T-helper 1 cell treated with Interleukin-12 subunit alpha and Interleukin-12 subunit beta and Interleukin-4 antibody, amounts not matched to agents 30 μg/mL and 1 μg/mL, for 36 hours (primary cell): ENCODE measurements around the gene CCDC85B.

Experiments used
- H3K27ac Mint-ChIP-seq: one replicate; pipeline ENCODE4 v1.8.0; 2021; ENCODE audit warnings: mild to moderate bottlenecking, mixed read lengths
- H3K27me3 Mint-ChIP-seq: one replicate; pipeline ENCODE4 v1.8.0; 2021; ENCODE audit warnings: low read depth, mixed read lengths
- H3K36me3 Mint-ChIP-seq: one replicate; pipeline ENCODE4 v1.8.0; 2021; ENCODE audit warnings: low read depth, mixed read lengths
- H3K4me1 Mint-ChIP-seq: one replicate; pipeline ENCODE4 v1.8.0; 2021; ENCODE audit warnings: low read depth, mixed read lengths
- H3K4me3 Mint-ChIP-seq: one replicate; pipeline ENCODE4 v1.8.0; 2021; ENCODE audit warnings: mild to moderate bottlenecking, moderate library complexity, mixed read lengths
- H3K9me3 Mint-ChIP-seq: one replicate; pipeline ENCODE4 v1.8.0; 2021; ENCODE audit warnings: mixed read lengths

CCDC85B gene

DNA sequence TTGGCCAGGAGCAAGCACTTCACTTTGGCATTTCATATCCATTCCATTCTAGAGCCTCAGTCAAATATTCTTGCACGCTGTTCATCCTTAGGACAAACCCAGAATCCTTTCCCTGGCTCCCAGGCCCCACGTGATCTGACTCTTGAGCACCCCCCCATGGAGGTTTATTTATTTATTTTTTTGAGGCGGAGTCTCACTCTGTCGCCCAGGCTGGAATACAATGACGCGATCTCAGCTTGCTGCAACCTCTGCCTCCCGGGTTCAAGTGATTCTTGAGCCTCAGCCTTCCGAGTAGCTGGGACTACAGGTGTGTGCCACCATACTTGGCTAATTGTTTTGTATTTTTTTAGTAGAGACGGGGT is 42.1 kb downstream of the CCDC85B start:
- Mint-ChIP-seq H3K36me3 (peaks cover 1% of the 10 kb centered on the region), H3K27ac (no peak overlapping the region), H3K4me3 (no peak overlapping the region), H3K27me3 (peaks cover 4% of the 10 kb centered on the region), H3K9me3 (no peaks in the 10 kb centered on the region), H3K4me1 (peaks cover 23% of the 10 kb centered on the region)

DNA sequence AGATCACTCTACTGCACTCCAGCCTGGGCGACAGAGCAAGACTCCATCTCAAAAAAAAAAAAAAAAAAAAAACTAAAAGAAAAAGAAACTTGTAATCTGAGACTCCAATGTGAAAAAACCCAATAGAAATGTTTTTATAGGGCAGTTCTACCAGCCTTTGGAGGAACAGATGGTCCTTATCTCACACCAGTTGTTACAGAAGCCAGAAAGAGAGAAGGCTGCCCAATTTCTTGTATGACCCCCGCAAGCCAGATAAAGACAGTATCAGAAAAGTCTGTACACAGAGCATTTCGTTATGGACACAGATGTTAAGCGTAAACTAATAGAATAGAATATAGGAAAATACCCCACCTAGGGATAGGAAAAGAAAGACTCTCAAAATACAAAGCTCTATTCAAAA is 43.5 kb downstream of the CCDC85B start:
- Mint-ChIP-seq H3K27ac (no peak overlapping the region), H3K36me3 (no peaks in the 10 kb centered on the region), H3K27me3 (peaks cover 11% of the 10 kb centered on the region), H3K9me3 (no peaks in the 10 kb centered on the region), H3K4me3 (no peak overlapping the region), H3K4me1 (peaks cover 10% of the 10 kb centered on the region)

DNA sequence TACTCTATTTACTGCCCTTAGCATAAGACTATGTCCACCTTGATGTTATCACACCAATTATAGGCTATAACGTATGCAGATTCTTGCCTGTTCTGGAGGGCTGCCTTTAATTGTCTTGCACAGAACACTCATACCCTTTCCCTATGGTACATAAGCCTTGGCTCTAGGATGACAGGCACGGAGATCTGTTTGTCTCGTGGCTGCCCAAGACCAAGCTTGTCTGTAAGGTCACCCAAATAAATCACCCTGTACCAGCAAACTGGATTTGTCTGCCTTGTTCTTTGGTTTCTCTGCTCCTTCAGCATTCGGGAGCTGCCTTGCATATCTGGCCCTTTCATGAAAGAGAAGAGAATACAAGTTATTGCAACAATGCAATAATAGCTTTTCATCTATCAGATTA is 47.3 kb downstream of the CCDC85B start:
- Mint-ChIP-seq H3K27me3 (peaks cover 11% of the 10 kb centered on the region), H3K4me3 (no peak overlapping the region), H3K9me3 (no peaks in the 10 kb centered on the region), H3K4me1 (no peaks in the 10 kb centered on the region), H3K36me3 (no peaks in the 10 kb centered on the region), H3K27ac (no peak overlapping the region)
